GM12892 (cell line): ENCODE results near the gene EEPD1.

ENCODE experiments used
- POLR2A ChIP-seq: IDR thresholded peaks from 2 replicates; pipeline ENCODE4 v1.6.1; 2011; ENCODE audit warnings: low read depth, low read length, control low read depth
- TAF1 ChIP-seq: IDR thresholded peaks from 2 replicates; pipeline ENCODE4 v1.6.1; 2011; ENCODE audit warnings: low read depth, mild to moderate bottlenecking, control low read depth, low read length, borderline replicate concordance

DNA sequence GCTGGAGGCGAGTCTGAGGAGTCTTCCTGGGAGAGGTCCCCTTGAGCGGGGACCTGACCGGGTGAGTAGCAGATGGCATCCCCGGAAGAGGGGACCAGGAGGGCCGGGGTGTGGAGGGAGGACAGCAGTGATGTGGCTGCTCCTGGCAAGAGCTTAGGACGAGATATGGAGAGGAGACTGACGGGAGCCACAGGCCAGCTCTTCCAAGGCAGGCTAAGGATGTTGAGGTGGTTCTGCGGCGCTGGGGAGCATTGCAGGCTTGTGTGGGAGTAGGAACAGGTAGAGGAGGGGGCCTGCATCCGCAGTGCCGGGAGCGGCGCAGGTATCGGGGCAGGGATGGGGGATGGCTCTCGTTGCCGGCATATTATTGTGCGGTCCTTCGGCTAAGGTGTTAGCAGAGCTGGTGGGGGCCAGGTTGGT, 159.9 kb downstream of the EEPD1 start:
- TF ChIP-seq TAF1 (no peak), POLR2A (no peak)
